CD4-positive, alpha-beta T cell treated with Interleukin-17A for 1 hour (primary cell): ENCODE results near the gene TMCO4.

ENCODE experiments used
- DNase-seq: peaks from one replicate; pipeline ENCODE4 v3.0.0-alpha.2; 2020

TMCO4 gene

GRCh38 chr1:19710825-19711611, 88.7 kb downstream of the TMCO4 start:
- DNase-seq, result no peak

GRCh38 chr1:19709260-19709793, 90.4 kb downstream of the TMCO4 start:
- no peak for DNase-seq

DNA sequence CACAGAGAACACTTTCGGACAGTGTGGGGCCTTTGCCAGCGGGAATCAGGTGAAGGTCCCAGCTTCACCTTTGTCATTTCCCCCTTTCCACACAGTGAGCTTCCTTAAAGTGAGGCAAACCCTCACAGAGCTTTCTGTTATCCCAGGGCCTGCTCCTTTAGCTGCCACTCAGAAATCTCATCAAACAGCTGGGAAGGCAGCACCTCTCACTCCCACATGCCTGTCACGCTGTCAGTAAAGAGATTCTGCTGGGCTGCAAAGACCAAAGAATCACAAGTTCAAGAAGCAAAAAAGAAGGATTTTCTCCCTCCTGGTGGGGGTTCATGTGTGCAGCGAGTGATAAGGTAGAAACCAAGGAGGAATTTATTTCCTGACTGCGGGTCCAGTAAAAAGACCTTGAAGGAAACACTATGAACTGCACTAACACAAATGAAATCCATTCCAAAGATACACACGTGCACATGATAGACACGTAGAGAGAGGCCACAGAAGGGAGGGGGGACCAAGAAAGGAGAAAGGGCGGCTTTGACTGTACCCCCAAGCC, 91.1 kb downstream of the TMCO4 start:
- no peak for DNase-seq

DNA sequence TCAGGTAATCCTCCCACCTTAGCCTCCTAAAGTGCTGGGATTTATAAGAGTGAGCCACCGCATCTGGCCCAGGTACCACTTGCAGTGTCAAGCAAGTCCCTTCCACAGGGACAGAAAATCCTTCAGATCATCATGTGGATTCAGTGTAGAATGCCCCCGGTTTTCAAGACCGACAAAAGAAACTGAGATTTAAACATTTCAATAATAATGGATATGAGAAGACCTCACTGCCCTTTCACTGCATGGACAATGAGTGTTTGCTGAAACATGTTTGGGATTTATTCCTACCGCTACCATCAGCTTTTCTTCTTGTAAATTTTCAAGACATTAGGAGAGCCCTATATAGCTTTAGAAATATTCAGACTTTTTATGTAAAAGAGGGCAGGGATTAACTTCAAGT, 93.6 kb downstream of the TMCO4 start:
- DNase-seq, result no peak

- no peak for DNase-seq
These were observed 94.3 kb downstream of the TMCO4 start for GRCh38 chr1:19705464-19705863.

DNA sequence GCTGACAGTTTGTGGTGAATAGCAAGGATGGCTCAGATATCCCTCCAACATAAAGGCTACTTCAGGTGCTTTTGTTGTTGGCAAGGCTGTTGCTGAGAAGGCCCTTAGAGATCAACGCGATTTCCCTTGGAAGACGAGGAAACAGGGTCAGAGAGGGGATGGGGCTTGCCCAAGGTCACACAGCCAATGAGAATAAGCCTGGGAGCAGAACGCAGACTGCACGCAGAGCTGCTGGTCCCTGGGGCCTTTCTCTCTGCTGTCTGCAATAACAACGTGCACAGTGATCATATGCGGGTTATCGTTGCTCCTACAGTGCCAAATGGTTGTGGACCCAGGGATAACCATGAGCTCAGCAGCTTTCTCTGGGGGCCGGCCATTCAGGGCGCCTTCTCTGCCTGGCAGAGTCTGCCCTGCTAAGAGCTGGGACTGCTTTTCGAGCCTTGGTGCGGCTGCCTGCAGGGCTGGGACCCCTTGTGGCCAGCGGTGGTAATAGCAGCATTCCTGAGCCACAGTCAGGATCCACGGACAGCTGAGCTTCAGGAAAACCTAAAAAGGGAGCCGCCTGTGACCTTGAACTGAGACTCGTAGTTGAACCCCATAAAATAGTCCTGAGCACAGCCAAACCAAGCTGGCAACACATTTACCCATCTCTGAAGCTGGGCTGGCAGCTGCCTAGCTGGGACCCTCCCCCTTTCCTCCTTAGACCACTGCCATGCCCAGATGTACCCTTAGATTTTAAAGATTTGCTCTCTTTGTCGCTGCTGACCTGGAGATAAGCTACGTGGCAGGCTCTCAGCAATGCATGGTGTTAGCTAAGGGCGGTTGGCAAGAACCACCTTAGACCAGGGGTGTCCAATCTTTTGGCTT, 95.2 kb downstream of the TMCO4 start:
- peak; percentile 67 for DNase-seq

DNA sequence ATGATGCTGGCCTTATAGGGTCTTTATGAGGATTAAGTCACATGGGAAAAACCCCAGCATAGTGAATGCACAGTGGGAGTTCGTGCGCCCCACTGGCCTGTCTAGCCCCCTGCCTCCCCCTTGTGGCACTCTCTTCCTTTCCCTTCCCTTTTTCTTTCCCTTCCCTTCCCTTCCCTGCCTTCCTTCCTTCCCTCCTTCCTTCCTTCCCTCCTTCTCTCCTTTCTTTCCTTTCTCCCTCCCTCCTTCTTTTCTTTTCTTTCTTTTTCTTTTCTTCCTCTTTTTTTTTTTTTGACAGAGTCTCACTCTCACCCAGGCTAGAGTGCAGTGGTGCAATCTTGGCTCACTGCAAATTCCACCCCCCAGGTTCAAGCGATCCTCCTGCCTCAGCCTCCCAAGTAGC, 96.4 kb downstream of the TMCO4 start:
- no peak for DNase-seq

DNA sequence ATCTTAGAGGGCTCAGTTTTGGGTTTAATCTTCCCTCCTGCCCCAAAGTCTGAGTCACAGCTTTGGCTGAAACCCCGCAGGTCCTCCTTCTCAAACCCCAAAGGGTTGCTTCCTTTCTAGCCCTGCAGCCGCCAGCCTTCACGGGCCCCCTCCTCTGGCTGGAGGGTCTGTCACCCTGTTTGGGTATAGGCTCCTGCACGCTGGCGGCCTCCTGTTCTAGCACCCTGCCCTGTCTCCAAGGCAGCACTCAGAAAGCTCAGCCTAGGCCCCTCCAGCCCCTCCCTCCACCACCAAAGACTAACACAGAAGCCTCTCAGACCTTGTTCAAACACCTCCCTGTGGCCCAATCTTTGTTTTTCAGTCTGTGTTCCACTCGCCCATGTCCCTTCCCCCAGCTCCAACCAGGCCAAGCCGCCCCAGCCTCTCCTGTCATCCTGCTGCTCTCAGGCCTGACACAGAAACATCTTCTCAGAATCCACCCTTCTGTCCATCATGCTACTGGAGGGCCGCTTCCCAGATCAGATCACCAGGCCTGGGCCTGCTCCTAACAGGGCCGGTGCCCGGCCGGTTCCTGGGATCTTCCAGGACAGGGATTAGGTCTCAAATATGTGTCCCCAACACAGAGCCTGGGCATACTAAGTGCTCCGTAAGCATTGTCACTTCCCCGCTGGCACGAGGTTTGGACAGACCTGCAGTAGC, 99.5 kb downstream of the TMCO4 start:
- no peak for DNase-seq

DNA sequence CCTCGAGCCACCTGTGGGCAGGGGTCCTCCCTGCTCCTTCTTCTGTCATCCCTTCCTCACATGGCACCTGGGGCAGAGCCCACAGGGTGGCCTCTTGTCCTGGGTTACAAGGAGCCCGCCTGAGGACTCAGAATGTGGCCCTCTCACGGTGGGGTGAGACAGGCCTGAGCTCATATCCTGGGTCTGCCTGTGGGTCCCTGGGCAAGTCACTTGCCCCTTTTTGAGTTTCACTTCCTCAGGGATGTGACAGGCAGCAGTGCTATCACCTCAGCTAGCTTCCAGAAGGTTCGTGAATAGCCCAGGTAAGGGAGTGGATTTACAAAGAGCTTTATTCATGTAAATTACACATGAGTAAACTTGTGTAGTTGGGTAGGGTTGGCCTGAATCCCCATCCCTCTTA, 101.5 kb downstream of the TMCO4 start:
- no peak for DNase-seq

- no peak for DNase-seq
These were observed 102.9 kb downstream of the TMCO4 start for GRCh38 chr1:19696820-19697219.

DNA sequence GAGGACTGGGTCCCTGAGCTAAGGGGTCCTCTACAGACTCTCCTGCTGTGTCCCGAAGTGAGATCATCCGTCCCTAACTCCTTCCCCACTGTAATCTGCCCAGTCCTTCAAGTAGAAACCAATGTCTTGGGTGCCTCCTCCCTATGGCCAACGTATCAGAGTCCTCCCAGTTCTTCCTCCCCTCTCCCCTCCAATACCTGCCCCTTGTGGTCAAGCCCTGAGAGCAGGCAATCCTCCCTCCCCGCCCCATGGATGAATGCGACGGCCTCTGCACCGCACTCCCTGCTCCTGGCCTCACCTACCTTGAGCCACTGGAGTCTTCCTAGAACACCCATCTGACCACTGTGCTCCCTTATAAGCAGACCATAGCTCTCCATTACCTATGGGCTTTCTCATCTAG, 103.9 kb downstream of the TMCO4 start:
- no peak for DNase-seq

- no peak for DNase-seq
These were observed 105.4 kb downstream of the TMCO4 start for GRCh38 chr1:19694298-19694697.

- DNase-seq, result no peak
These were observed 109.4 kb downstream of the TMCO4 start for GRCh38 chr1:19690342-19690741.

DNA sequence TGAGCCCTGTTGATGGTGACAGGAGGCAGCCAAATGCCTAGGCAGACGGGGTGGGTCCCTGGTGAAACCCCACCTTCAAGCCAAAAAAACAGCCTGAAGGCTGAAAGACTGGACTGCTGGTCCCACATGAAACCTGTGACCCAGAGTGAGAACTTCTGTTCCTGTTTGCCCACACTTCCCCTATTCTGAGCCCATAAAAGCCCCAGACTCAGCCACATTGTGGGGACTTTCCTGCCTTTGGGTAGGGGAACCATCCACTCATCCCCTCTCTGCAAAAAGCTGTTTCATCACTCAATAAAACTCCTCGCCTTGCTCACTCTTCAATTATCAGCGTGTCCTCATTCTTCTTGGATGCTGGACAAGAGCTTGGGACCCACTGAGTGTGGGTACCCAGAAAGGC, 109.9 kb downstream of the TMCO4 start:
- DNase-seq, result no peak

DNA sequence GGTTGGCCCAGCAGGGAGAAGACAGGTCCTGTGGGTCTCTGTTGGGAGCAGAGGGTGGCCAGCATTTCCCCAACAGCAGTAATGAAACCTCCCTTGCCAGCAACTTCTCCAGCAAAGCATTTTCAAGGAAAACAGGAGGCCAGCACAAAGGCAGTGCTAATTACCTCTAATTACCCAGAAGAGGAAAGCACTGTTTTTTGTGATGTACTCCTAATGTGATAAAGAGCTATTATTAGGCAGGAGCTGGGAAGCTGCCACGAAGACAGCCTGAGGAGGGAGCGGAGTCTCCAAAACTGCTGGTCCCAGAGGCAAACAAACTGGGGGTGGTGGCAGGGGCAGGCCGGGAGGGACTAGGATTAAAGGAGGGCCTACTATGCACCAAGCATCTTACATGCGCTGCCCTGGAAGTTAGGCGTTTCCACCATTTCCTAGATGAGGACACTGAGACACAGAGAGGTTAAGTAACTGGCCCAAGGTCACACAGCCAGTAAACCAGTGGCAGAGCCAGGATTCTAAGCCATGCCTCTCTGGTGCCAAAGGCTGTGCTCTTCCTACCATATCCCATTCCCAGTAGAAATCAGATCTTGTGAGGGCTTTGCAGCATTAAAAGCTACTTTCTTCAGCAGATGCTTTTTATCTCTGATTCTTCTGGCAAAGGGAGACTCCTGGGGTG, 110.5 kb downstream of the TMCO4 start:
- no peak for DNase-seq

DNA sequence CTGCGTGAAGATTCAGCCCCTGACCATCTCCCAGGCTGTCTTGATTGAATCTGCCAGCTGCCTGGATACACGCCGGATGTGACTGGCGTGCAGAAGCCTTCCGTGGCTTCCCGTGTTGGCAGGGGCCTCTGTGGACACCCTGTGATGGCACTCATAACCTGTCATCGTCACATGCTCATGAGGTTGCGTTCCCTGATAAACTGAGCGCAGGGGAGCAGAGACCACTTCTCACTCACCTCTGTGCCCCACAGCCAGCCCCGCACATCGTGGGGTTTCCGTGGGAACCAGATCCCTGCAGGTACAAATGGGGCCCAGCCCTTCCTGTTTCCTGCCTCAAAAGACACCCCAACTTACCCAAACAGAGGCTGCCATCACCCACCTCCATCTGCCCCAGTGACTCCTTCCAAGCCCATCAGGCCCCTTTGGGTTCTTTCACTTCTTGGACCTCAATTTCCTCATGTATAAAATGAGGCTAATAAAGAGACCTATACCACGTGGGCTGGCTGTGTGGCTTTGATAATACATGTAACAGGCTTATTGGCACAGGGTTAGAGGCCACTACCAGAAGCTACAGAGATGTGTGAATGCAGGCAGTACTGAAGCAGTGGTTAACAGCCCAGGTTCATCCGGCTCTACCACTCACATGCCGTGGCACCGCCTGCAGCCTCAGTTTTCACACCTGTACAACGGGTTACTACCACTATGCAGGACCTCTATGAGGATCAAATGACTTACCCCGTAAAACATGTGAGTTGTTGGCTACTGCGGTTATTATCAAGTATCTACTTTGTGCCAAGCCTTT, 111.5 kb downstream of the TMCO4 start:
- peak; percentile 73 for DNase-seq

DNA sequence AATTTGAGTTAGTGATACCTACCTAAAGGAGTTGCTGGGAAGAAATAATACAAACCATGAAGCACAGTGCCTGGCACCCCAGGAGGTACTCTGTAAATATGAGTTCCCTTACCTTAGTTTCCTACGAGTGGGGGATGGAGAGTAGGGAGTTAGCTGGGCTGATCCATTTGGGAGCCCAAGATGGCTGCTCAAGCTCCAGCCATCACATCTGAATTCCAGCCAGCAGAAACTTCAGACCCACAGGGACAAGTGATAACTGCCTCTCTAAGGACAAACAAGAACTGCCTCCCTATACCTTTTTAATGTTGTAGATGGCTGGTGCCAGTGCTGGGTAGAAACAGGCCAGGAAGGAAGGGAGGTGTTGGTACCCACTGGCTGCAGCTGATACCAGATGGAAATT, 112.3 kb downstream of the TMCO4 start:
- DNase-seq, result no peak

DNA sequence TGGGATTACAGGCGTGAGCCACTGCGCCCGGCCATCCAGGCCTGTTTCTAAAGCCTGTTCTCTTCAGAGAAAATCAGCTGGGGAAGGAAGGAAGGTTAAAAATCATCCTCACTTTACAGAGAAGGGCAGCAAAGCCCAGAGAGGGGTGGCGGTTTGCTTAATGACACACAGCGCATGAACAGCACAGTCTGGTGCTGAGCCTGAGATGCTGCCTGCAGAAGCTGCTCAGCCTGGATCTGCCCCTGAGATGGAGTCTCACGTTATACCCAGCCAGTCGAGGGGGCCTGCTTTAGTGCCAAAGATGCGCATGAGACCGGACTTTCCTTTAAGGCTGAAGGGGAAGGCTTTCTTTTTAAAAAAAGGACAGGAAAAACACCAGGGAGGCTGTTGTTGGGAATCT, 113.7 kb downstream of the TMCO4 start:
- no peak for DNase-seq

GRCh38 chr1:19684677-19685076, 115.0 kb downstream of the TMCO4 start:
- no peak for DNase-seq

- DNase-seq, result no peak
These were observed 116.4 kb downstream of the TMCO4 start for GRCh38 chr1:19683351-19683750.

- DNase-seq, result no peak
These were observed 116.8 kb downstream of the TMCO4 start for GRCh38 chr1:19682901-19683300.

DNA sequence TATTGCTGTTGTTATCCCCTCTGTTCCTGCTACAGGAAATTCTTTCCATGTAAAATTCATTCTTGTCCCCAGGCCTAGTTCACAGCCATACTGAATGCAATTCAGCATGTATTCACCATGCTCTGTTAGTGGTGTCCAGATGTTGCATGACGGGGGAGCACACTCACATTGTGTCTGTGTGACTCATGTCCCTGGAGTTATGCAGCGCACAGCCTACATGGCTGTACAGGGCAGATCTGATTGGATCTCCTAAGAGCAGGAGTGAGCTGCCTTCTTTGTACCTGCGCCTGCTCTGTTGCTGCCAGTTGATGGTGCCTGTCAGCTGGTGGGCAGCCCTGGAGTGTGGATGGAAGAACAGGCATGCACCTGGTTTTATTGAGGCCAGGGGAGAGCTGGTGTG, 117.5 kb downstream of the TMCO4 start:
- DNase-seq, result no peak
